Lower lobe of right lung (tissue), 2 donors: Measurements from ENCODE around the gene GRK1. TPM values are rescaled to one million over a fixed set of nuclear protein-coding genes. Genes with fewer than 3 reads are reported as not detected.

Experiments
- ATAC-seq, 2 donors: fragments of 200-7000 bp; cut with Tn5 transposase; one replicate each; pipeline ENCODE4 v1.9.1; 2020 to 2022; ENCODE audit warnings: mild to moderate bottlenecking in 2 of 2, moderate library complexity in 2 of 2
- DNase-seq: peaks from one replicate; pipeline ENCODE4 v3.0.0-alpha.2; 2020
- H3K27ac ChIP-seq: fragments of 200-600 bp; one replicate; pipeline ENCODE4 v1.8.0; 2022
- H3K27me3 ChIP-seq: fragments of 200-600 bp; one replicate; pipeline ENCODE4 v1.8.0; 2022; ENCODE audit warnings: low read depth
- H3K36me3 ChIP-seq: fragments of 200-600 bp; one replicate; pipeline ENCODE4 v1.8.0; 2022; ENCODE audit warnings: mild to moderate bottlenecking
- H3K4me1 ChIP-seq: fragments of 200-600 bp; one replicate; pipeline ENCODE4 v1.8.0; 2022
- H3K4me3 ChIP-seq: fragments of 200-600 bp; one replicate; pipeline ENCODE4 v1.8.0; 2022; ENCODE audit warnings: mild to moderate bottlenecking
- H3K9me3 ChIP-seq: fragments of 200-600 bp; one replicate; pipeline ENCODE4 v1.8.0; 2022
- CTCF ChIP-seq: fragments of 200-600 bp; IDR thresholded peaks from one replicate; pipeline ENCODE4 v1.8.0; 2022; ENCODE audit warnings: antibody characterized with exemption, mild to moderate bottlenecking
- intact Hi-C: fragments of 100-400 bp; cut with DNase I; formaldehyde crosslinking; loops from one replicate; pipeline ENCODE4 v1.11.0; 2022
- total RNA-seq: library from RNA; stranded (reverse); fragmentation: NEBNext Ultra II Directional; extraction: Animal tissue kit (Norgen Biotek cat#: 25700); gene quantifications from one replicate; pipeline ENCODE4 v1.2.1, GENCODE V29; 2021
- donor health status: DM: no; HTN: yes; CAD: no; lungs with severe emphysema.

The GRK1 gene
- total RNA-seq, 1 donor from 2014 or later, result not detected

GRCh38 chr13:113759525-113760137 lies 92.6 kb downstream of the GRK1 start:
- DNase-seq (no peak), ATAC-seq (peak; percentile 3 to 34)
- TF ChIP-seq CTCF, result no peak
- Histone ChIP-seq H3K27ac (peak overlapping the region; percentile 86), H3K4me3 (peak overlapping the region; percentile 82), H3K36me3 (no peaks in the 10 kb centered on the region), H3K27me3 (peaks cover 10% of the 10 kb centered on the region), H3K9me3 (no peaks in the 10 kb centered on the region), H3K4me1 (peaks cover 17% of the 10 kb centered on the region)
- intact Hi-C loops, result no loop called here

GRCh38 chr13:113761136-113761535 lies 94.1 kb downstream of the GRK1 start:
- peaks cover 6% of the 10 kb centered on the region for H3K27me3 ChIP-seq
- no peak for ATAC-seq

GRCh38 chr13:113762075-113762474 lies 95.1 kb downstream of the GRK1 start:
- no peak overlapping the region for H3K4me3 ChIP-seq
- DNase-seq (no peak), ATAC-seq (no peak)
- H3K27ac ChIP-seq, result no peak overlapping the region
- intact Hi-C loops, result no loop called here
- no peak for TF ChIP-seq CTCF
- H3K36me3 ChIP-seq, result peaks cover 6% of the 10 kb centered on the region
- H3K9me3 ChIP-seq, result no peaks in the 10 kb centered on the region
- peaks cover 6% of the 10 kb centered on the region for H3K27me3 ChIP-seq
- peaks cover 17% of the 10 kb centered on the region for H3K4me1 ChIP-seq

More at GRCh38 chr13:113761136-113761535, 94.1 kb downstream of the GRK1 start:
- intact Hi-C loops, result no loop called here
- H3K9me3 ChIP-seq, result no peaks in the 10 kb centered on the region
- H3K27ac ChIP-seq, result no peak overlapping the region
- H3K4me3 ChIP-seq, result no peak overlapping the region
- H3K4me1 ChIP-seq, result peaks cover 17% of the 10 kb centered on the region
- H3K36me3 ChIP-seq, result no peaks in the 10 kb centered on the region
- TF ChIP-seq CTCF, result no peak
- DNase-seq, result no peak

- TF ChIP-seq CTCF, result no peak
- Histone ChIP-seq H3K27ac (no peak overlapping the region), H3K4me3 (no peak overlapping the region), H3K27me3 (peaks cover 6% of the 10 kb centered on the region), H3K9me3 (no peaks in the 10 kb centered on the region), H3K4me1 (peaks cover 17% of the 10 kb centered on the region), H3K36me3 (peaks cover 6% of the 10 kb centered on the region)
- no peak for ATAC-seq
- DNase-seq, result no peak
- intact Hi-C loops, result no loop called here
These were observed 95.5 kb downstream of the GRK1 start for GRCh38 chr13:113762538-113762937.

GRCh38 chr13:113763254-113763653 lies 96.2 kb downstream of the GRK1 start:
- Histone ChIP-seq H3K4me3 (no peak overlapping the region), H3K9me3 (no peaks in the 10 kb centered on the region), H3K36me3 (peaks cover 6% of the 10 kb centered on the region), H3K27me3 (peaks cover 6% of the 10 kb centered on the region), H3K27ac (no peak overlapping the region), H3K4me1 (peaks cover 14% of the 10 kb centered on the region)
- no peak for ATAC-seq
- intact Hi-C loops, result no loop called here
- TF ChIP-seq CTCF, result no peak
- DNase-seq, result no peak
